Activated T-cell treated with anti-CD3 and anti-CD28 coated beads for 1 hour (primary cell): ENCODE results near the gene INTS7.
"Not testable (repeated sequence)": the region's sequence is repeated elsewhere in the genome, so short reads cannot be mapped to it uniquely, and the experiment has no call there.

Experiments used
- DNase-seq: peaks from one replicate; pipeline ENCODE4 v3.0.0-alpha.2; 2020; ENCODE audit warnings: low read depth

The INTS7 gene

GRCh38 chr1:212037900-212038299 is 2.5 kb upstream of the INTS7 start:
- DNase-seq = no peak

DNA sequence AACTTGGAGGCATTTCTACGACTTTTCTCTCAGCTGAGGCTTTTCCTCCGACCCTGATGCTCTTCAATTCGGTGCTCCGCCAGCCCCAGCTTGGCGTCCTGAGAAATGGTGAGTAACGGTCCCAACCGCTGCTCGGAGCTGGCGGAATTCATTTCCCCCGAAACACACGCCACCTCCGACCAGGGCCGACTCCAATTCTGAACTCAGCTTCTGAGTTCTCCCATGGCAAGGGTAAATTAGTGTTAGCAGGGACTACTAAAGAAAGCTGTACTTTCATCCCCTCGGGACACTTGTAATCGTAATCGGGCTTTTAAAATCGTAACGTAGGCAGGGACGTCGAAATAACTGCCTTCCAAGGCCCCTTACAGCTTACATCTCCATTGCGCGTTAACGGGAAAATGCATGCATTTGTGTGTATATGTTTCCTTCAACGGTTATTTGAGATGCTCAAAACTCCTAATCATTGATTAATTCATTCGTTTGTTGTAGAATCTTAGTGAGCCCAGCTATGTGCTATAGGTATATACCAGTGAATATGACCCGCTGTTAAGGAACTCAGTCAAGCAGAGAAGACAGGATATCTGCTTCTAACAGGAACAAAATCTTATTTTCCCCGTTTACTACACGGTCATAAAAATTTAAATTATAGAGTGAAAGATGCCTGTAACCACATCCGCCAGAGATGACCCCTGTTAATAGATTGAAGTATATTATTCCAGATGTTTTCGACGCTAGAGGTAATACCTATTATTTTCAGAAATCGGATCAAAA is 663 bp upstream of the INTS7 start:
- no peak for DNase-seq

- no peak for DNase-seq
Measured at GRCh38 chr1:212034516-212035122, 738 bp downstream of the INTS7 start.

GRCh38 chr1:212030936-212031528 is 4.3 kb downstream of the INTS7 start:
- DNase-seq = no peak

- DNase-seq = not testable (repeated sequence)
Measured at GRCh38 chr1:212027727-212028126, 7.6 kb downstream of the INTS7 start.

DNA sequence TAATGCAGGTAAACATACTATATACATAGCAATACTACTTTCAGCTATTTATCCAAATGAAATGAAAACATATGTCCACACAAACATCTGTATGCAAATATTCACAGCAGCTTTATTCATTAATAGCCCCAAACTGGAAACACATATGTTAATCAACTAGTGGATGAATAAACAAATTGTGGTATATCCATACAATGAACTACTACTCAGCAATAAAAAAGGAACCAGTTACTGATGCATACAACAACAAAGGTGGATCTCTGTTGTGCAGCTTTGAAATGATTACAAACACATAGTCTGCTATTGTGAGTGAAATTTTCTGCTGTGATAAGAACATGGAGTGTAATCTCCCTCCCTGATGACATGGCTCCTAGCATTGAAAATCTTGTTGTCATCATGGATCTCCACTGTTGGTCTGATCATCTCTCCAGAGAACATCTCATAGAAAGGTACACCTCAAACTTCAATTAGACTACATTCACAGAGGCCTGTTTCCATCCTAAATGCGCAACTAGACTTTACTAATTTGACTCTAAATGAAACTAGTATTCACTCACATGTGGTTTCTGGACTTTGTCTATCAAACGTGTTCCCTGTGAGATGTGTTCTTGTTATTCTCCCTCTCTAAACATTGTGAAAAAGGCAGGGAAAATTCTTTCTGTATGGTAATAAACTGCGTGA is 10.7 kb downstream of the INTS7 start:
- DNase-seq = no peak

GRCh38 chr1:212022908-212023307 is 12.4 kb downstream of the INTS7 start:
- DNase-seq = not testable (repeated sequence)

DNA sequence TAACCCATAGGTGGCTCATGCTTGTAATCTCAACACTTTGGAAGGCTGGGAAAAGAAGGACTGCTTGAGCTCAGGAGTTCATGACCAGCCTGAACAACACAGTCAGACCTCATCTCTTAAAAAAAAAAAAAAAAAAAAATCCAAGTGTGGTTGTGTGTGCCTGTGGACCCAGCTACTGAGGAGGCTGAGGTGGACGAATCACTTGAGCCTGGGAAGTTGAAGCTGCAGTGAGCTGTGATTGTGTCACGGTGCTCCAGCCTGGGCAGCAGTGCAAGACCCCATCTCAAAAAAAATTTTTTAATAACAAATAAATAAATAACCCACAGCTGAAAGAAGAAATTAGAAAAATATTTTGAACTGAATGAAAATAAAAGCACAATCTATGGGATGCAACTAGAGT is 13.8 kb downstream of the INTS7 start:
- DNase-seq = no peak

- DNase-seq = no peak
Measured at GRCh38 chr1:212020975-212021374, 14.4 kb downstream of the INTS7 start.

- no peak for DNase-seq
Measured at GRCh38 chr1:212013672-212014071, 21.7 kb downstream of the INTS7 start.

DNA sequence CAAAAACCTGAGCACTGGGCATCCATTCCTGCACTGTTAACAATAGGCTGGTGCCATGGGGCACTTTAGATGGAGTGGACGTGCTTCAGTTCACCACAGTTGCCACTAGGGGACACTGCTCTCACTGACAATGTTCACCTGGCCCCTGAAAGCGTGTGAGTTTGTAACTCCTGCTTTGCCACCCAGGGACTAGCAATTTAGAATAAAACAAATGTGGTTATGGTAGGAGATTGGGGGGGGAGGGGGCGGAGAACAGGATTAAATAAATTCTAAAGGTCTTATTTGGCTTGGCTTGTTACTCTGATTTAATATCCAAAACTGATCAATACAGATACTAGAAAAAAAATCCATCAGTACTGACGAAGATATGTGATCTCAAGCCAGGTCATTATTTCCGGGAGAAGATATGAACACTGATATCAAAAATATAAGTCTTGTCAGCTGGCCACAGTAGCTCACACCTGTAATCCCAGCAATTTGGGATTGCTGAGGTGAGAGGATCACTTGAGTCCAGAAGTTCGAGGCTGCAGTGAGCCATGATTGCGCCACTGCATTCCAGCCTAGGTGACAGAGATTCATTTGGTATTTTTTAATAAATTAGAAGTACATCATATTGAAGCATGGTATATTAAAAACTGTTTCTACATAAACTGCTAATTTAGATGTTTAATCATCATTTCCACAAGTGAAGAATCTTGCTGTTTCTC is 23.2 kb downstream of the INTS7 start:
- DNase-seq = peak; percentile 46

GRCh38 chr1:212010004-212010403 is 25.4 kb downstream of the INTS7 start:
- no peak for DNase-seq

DNA sequence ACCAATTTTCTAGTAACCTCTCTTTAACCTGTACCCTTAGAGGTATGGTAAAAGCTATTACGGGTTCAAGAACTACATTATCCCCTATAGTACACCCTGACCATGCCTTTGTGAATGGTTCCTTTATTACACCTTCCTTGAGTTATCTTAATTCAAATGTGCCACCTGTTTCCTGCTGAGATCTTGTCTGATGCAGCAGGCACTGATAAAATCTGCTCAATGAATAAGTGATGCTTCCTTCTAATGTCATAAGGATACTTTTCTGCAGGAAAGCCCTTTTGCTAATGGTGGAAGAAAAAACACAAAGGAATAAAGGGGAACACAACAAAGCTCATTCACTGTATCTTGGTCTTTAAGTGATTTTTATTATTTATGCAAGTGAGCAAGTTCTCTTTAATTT is 25.8 kb downstream of the INTS7 start:
- no peak for DNase-seq

DNA sequence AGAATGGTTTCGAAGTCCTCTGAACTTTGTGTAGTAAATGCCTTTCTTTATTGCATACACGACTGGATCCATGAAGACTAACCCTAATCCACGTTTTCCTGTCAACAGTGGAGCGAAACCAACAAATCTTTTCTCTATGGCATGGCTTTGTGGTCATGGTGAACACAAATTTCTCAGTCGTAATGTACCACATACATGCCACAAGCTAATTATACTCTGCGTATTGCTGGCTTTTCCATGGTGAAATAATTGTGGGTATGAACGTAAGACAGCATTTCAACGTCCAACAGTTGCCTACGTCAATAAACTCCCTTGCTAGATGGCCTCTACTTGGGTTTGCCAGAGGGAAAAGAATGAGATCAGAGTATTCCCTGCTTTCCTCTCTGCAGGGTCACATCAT is 27.5 kb downstream of the INTS7 start:
- no peak for DNase-seq

GRCh38 chr1:212007178-212007577 is 28.2 kb downstream of the INTS7 start:
- no peak for DNase-seq

- no peak for DNase-seq
Measured at GRCh38 chr1:212004895-212005608, 30.3 kb downstream of the INTS7 start.

- no peak for DNase-seq
Measured at GRCh38 chr1:212002536-212002935, 32.8 kb downstream of the INTS7 start.

- not testable (repeated sequence) for DNase-seq
Measured at GRCh38 chr1:211997426-211997825, 37.9 kb downstream of the INTS7 start.

DNA sequence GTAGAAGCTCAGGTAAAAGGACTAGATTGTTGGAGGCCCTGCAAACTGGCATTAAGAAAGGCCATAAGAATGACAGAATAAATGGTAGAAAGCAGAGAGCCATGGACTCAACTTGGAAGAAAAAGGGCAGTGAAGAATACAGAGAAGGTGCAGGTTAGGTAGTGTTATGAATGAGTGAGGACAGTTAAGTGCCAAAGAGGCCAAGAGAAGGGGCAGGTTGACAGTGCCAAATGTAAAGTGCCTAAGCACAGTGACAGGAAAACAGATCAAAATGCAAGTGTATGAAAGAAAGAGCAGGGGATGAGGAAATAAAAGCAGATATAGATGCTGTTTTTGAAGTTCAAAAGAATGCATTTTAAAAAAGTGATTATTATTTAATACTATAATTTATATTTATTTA is 43.7 kb downstream of the INTS7 start:
- DNase-seq = no peak

DNA sequence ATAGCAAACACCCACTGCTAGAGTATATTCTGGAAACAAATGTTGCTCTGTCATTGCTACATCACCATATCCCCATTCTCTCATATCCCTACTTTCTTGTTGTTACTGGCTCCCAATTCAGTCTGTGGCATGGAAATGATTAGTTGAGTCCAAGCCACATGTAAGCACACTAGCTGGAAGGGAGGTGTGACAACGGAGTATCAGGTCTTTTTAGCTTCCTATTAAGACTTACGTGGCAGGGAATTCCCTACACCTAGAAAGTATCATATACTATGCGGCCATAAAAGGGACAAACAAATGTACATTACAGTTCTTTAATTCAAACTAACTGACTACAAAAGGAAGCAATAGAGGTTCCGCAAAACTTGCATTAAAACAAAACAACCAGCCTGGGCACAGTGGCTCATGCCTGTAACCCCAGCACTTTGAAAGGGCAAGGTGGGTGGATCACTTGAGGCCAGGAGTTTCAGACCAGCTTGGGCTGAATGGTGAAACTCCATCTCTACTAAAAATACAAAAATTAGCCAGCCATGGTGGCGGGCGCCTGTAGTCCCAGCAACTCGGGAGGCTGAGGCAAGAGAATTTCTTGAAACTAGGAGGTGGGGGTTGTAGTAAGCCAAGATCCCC is 48.6 kb downstream of the INTS7 start:
- no peak for DNase-seq
